GM21737 (cell line): ENCODE measurements around the gene BAG3.
"Not testable (repeated sequence)": the region's sequence is repeated elsewhere in the genome, so short reads cannot be mapped to it uniquely, and the experiment has no call there.

Experiments
- ATAC-seq: cut with Tn5 transposase; IDR thresholded peaks from one replicate; pipeline ENCODE4 v1.9.1; 2021; ENCODE audit warnings: mild to moderate bottlenecking, moderate library complexity; ENCODE audit not compliant: unreplicated experiment

BAG3 gene

DNA sequence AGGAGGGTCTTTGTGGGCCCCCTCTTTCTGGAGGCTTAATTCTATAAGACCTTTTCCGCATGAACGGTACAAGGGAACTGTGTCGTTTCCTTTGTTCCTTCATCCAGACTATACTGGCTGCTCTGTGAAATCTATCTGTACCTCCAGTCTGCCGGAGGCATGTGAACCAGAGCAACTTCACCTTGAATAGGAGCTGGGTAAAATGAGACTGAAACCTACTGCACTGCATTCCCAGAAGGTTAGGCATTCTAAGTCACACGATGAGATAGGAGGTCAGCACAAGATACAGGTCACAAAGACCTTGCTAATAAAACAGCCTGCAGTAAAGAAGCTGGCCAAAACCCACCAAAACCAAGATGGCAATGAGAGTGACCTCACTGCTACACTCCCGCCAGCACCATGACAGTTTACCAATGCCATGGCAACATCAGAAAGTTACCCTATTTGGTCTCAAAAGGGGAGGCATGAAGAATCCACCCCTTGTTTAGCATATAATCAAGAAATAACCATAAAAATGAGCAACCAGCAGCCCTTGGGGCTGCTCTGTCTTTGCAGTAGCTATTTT, 37.9 kb downstream of the BAG3 start:
- no peak for ATAC-seq

DNA sequence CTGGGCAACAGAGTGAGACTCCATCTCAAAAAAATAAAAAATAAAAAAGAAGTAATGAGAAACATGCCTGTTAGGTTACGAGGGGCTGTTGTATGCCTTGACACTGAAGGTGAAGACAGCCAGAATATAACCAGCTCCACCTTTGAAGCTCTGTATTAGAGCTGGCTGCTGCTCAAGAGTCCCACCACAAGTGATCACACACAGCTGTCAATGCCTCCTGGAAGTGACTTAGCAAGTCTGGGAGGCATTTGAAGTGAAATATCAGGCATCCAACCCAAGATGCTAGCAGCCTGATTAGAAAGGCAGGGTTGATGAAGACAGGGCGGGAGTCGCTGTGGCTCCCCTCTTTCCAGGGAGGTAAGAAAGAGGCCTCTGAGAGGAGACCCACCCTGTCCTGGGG, 40.5 kb downstream of the BAG3 start:
- ATAC-seq, result no peak

DNA sequence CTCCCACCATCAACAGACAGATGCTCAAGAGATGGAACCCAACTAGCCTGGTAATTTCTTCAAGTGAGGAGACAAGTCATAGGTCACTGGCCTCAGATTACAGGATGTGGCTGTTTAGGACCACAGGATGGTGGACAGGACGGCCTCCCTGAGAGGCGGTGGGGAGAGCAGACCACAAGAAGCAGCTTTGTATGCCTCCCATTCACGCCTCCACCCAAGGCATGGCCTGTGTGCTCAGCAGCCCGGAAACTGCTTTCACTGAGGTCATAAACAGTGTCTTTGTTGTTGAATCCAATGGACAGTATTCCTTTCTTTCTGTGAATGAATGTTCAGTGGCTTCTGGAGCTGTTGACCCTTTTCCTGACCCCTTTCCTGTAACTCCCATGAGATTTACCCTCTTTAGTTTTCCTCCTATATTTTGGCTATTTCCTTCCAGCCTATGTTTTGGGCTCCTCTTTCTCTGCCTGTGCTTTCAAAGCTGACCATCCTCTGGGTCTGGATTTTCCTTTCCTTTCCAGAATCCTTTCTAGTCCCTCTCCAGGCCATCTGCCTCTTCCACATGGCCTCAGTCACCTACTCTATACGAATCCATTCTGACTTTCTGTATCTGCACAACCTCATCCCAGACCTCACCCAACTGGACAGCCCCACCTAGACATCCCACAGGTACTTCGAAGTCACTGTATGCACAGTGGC, 42.2 kb downstream of the BAG3 start:
- peak; percentile 53 for ATAC-seq

DNA sequence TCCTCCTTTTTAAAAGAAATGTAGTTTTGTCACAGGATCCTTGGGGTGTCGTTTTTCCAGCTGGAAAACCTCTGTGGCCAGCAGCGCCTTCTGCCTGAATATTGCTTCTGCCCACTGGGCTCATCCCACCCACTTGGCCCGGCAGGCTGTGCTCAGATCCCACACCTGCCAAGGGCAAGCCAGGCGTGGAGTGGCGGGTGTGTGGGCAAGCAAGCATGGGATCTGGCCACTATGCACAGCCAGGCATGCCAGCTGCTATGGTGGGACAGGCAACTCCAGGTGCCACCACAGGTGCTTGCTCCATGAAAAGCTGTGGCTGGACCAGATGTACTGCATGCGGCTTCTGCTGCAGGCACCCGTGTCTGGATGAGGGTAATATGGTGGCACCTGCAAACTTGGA, 43.4 kb downstream of the BAG3 start:
- ATAC-seq, result no peak

DNA sequence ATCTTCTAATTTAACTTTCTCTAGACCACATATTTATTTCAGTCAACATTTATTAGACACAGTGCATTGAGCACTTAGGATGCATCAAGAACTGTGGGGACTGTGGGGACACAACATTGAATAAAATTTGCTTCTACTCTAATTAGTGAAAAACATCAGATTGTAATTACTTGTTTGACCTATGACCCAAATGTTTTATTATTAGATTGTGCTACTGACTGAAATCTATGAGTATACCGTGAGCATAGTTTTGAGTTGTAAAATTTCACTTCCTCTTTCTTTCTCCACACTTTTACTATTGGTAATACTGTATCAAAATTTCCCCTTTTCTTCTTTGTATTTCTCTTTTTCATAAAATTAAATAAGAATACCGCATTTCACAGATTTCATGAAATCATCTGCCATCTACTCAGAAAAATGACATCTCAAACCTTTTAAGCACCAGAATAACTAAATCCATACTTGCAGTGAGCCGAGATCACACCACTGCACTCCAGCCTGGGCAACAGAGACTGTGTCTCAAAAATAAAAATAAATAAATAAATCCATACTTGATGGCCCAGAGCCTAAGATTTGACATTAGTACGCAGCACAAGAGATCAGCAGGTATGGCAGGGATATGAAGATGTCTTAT, 49.3 kb downstream of the BAG3 start:
- ATAC-seq, result peak; percentile 48

DNA sequence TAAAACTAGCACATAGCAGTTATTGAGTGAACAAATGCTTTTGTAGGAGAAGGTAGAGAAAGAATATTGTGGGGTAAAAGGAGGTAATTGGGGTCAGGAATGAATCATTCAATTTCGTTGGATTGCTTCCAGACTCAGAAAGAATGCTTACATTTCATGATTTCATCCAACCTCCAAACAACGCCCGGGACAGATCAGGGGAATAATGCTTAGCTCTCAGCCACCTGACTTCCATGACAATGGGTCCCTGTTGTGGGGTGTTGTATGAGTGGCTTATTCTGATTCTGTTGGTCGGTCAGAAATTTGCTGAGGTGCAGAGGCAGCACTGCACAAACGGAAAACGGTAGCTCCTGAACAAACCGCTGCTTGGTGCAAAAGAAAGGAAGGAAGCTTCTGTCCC, 50.7 kb downstream of the BAG3 start:
- ATAC-seq, result no peak

DNA sequence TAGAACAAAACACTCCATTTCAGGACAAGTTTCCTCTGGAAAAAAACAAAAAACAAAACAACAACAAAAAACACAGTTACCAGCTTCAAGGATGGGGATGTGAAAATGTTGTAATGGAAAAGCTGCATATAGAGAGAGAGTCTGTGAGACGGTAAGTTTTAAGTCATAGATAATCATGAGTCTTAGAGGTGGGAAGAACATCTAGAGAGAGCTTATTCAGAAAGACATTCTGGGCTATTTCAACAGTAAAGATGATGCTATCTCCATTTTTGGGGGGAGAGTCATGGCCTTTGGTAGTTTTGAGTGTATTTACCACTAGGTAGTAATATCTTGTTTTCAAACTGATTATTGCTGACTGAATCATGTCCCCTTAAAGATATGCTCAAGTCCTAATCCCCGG, 51.4 kb downstream of the BAG3 start:
- ATAC-seq, result no peak

DNA sequence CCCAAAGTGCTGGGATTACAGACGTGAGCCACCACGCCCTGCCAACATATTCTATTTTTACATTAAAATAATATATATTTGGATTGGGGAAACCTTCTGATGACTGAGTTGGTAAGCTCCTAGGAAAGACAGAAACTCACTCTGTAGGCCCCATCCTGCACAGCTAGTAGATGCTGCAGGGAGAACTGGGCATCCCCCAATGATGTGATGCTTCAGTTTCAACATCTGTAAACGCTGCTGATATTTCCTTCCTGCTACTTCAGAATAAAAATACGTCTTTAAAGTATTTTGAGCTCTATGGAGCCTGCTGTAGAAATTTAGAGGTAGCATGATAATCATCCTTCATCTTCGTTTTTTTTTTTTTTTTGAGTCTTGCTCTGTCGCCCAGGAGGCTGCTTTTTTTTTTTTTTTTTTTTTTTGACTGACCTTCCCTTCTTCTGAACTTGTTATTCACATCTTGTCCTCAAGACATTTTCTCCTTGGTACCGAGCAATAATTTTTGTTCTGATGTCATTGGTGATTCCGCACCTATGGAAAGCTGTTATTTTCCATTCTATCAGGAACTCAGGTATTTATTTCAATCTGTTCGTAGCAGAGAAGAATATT, 52.8 kb downstream of the BAG3 start:
- no peak for ATAC-seq

DNA sequence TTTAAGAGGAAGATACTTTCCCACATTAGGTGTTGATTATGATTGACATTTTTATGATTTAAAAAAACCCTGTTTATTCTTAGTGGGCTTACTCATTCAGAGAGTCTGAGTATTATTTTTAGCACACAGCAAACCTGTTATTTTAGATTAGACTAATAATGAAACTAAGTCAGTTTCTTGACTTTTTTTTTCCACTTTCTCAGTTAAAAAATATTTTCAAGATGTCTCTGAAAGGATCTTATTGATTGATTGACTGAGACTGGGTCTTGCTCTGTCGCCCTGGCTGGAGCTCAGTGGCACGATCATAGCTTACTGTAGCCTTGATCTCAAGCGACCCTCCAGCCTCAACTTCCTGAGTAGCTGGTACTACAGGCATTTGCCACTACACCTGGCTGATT, 54.3 kb downstream of the BAG3 start:
- ATAC-seq, result peak; percentile 45

DNA sequence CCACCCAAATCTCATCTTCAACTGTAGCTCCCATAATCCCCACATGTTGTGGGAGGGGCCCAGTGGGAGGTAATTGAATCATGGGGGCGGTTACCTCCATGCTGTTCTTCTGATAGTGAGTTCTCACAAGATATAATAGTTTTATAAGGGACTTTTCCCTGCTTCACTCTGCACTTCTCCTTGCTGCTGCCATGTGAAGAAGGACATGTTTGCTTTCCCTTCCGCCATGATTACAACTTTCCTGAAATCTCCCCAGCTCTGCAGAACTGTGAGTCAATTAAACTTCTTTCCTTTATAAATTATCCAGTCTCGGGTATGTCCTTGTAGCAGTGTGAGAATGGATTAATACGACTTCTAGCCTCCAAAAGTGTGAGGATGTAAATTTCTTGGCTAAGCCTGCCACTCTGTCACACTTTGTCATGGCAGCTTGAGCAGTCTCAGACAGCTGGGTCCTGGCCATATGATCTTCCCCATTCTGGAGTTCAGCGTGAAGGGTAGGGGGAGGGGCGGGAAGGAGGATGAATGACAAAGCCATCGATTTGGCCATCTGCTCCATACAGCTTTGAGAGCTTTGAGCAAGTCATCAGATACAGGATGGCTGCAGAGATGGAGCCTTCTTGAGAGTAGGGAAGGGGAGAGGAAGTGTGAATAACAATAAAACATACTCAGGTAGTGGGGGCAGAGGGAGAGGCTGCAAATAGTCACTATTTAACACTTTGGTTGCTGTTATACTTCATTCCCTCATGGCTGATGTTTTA, 55.5 kb downstream of the BAG3 start:
- ATAC-seq, result no peak

DNA sequence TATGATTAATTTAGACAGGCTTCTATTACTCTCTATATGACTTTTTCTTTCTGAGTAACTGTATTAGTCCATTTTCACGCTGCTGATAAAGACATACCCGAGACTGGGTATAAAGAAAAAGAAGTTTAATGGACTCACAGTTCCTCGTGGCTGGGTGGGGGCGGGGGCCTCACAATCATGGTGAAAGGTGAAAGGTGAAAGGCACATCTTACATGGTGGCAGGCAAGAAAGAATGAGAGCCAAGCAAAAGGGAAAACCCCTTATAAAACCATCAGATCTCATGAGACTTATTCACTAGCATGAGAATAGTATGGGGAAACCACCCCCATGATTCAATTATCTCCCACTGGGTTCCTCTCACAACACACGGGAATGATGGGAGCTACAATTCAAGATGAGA, 56.2 kb downstream of the BAG3 start:
- ATAC-seq, result not testable (repeated sequence)

DNA sequence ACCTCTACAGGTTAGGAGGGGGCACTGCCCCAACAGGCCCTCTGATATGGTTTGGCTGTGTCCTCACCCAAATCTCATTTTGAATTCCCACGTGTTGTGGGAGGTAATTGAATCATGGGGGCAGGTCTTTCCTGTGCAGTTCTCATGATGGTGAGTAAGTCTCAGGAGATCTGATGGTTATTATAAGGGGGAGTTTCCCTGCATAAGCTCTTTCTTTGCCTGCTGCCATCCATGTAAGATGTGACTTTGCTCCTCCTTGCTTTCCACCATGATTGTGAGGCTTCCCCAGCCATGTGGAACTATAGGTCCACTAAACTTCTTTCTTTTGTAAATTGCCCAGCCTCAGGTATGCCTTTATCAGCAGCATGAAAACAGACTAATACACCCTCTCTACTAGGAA, 59.8 kb downstream of the BAG3 start:
- ATAC-seq, result not testable (repeated sequence)

DNA sequence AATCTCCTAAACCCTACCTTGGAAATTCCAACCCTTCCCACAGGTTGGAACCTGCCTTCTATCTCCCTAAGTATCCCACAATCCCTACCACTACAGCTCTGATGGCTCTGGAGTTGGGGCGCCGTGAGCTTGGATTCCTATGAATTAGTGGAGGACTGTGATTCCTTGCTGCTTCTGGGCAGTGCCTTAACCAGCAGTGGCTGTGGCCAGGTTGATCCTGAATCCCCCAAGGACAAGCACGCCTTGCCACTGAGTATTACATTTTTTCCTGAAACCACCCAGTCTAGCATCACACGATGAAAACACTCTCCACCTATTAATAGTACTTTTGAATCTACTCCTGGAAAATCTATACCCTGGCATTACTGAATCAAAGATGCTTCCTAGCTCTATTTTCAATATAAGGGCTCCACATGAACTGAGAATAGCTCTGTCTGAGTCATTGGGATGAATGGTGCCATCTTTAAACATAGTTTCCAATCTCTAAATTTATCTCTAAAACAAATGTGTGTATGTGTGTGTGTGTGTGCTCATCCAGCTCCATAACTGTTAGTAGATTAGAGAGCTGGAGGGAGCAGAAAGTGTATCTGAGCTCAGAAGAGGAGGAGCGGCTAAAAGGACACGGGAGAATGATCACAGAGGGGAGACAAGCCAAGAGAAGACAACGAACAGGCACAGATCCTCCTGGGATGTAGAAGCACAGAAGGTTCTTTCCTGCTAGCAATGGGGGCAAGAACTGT, 62.7 kb downstream of the BAG3 start:
- no peak for ATAC-seq

DNA sequence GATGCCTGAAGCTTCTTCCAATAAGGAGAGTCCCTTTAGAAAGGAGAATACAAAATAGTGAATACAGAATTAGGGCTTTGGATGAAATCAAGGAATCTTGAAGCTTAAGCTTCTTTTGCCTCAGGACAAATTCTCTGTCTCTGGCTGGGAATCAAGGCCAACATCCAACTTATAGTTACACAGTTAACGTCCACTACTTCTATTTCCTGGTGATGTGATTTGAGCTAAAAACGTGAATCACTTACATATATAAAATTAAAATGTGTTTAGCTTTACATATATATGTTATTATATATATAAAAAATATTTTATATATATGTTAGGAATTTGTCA, 63.3 kb downstream of the BAG3 start:
- ATAC-seq, result no peak

DNA sequence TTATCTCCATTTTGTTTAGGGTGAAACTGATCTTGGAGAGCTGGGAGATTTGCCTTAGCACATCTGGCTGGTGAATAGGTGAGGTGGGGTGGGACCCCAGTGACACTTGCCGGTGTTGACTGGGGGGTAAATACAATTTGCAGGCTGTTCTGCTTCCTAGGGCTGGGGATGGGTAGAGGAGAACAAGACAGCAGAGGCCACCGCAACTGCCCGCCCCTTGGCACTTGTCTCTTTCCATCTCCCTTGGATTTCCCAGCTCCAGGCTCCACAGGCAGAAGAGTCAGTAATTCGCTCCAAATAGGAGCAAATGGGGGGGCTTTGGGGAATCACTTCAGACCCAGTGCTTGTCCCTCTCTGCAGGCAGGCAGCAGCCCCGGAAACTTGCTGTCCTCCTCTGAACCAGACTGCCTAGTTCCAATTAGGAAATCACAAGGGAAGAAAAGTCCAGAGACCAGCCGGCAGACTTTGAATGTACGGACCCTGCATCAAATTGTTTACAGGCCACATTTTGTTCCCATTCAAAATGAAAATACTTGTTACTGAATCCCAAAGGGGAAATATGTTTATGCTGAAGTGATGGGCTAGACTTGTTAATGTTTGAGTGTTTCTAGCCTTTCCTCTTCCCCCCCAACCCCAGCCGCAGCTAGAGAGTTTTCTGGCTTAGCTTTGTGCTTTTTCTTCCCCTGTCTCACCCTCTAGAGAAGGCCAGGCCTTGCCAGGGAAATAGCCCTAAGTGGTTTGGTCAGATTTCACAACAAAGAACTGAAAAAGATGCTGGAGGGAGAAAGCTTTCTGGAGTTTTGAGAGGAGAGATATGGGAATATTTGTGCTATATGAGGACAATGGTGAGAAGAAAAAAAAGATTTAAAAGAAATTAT, 64.7 kb downstream of the BAG3 start:
- no peak for ATAC-seq

DNA sequence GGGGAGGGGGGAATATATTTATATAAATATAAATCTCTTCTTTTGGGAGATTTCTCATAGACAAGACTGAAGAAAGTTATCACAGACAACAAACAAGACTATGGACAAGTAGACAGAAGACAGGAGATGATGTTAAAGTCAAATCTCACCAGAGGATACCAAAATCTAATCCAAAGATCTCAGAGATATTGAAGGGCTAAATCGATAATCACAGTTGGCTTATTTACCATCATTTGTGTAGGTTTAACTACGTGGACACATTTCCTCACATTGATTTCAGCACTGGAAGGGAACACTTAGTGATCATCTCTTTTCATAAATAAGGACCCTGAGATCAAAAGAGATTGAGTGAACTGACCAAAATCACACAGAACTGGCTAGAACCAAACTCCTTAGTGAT, 72.0 kb downstream of the BAG3 start:
- ATAC-seq, result no peak

DNA sequence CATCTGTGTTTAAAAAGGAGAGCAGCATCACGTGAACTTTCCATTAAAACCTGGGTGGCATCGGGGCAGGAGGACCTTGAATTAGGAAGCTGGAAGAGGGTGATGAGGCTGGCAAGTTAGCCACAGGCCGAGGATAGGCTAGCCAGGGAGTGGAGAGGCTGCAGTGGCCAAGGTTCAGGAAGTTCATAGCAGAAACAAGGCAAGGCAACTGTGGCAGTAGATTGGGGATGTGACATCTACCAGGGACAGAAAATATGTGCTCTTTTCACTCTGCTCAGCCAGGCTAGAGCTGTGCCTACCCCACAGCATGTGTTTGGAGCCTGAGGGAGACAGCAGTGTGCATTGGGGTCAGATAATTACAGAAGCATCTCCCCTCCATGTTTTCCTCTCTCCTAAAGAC, 72.4 kb downstream of the BAG3 start:
- no peak for ATAC-seq

DNA sequence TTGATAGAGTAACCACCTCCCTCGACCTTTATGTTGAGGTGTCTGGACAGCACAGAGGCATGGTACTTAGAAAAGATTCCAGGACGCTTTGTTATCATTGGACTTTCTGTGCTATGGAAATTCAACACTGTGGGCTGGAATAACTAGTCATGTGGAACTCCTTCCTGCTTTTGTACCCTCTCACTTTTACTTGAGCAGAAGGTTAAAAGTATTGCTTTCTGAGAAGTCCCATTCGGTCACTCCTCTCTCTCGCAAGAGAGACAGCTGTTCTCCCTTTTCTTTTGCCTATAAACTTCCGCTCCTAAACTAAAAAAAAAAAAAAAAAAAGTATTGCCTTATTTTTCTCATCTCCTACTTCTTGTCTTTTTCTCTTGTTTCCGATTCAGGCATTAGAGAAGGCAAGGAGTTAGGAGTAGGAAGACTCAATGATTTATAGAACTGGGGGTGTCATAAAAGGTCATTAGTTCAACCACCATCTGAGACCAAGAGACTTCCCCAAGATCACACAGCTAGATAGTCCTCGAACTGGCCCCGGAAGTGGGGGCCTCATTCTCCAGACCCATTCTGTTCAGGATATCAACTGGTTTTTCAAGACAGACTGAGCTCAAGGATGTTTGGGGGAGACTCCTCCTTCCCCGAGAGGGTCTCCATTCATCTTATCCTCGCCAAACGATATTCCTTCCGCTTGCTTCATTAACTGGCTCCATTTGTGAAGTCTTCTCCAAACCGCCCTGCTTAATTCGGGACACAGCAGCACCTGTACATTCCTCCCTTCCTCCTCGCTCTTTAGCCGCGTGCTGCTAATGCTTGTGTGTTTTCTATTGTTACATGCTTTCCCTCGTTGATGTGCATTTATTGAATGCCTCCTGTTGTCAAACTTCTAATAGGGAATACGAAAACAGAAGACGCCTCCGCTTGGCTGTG, 73.7 kb downstream of the BAG3 start:
- ATAC-seq, result peak; percentile 8

DNA sequence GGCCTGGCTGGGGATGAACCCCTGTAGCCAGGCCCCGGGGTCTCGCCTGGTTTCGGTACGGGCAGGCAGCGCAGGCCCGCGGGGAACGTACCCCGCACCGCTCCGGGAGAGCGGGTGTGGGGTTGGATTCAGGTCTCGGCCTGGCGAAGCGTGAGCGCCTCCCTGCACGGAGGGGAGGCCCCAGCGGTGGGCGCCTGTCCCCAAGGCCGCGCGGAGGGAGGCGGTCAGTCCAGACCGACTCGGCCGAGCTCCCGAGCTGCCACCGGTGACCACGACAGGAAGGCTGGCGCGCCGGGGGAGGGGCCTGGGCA, 74.3 kb downstream of the BAG3 start:
- no peak for ATAC-seq
